ENCODE measurements around the gene CFAP251. TPM values are rescaled to one million over a fixed set of nuclear protein-coding genes. Genes with fewer than 3 reads are reported as not detected.
A peak's percentile ranks its signal among the peaks of the same experiment; 100 is the strongest.

CFAP251 gene
- total and polyA plus RNA-seq, 2 donors (not counting 1 experiment from before 2014, with no cell fraction given), result 2.7 to 7.9 TPM

GRCh38 chr12:122050706-122051105 is 132.3 kb downstream of the CFAP251 start:
- Histone ChIP-seq H3K4me2 (ENCODE audit: extremely low read depth, insufficient read depth, low read length) (no peak overlapping the region), H3K9me3 (ENCODE audit: control insufficient read depth, insufficient read depth, low read depth, low read length) (no peaks in the 10 kb centered on the region), H3K79me2 (ENCODE audit: control insufficient read depth, insufficient read depth, low read length) (no peaks in the 10 kb centered on the region), H3K27ac (ENCODE audit: insufficient read depth, low read length) (no peak overlapping the region), H3K4me3 (replicated peaks in 1 of 4; ENCODE audit: control extremely low read depth in 1 of 4, insufficient read depth in 1 of 4, low read depth in 3 of 4, low read length in 4 of 4) (no peak overlapping the region), H3K36me3 (ENCODE audit: control insufficient read depth, insufficient read depth, low read length) (no peaks in the 10 kb centered on the region), H3K27me3 (ENCODE audit: control insufficient read depth, insufficient read depth, low read length) (no peaks in the 10 kb centered on the region), H2AFZ (ENCODE audit: low read length) (no peak overlapping the region), H3K4me1 (ENCODE audit: control insufficient read depth, extremely low read depth, insufficient read depth, low read length) (no peaks in the 10 kb centered on the region), H3K9ac (ENCODE audit: insufficient read depth, low read length) (no peak overlapping the region), H4K20me1 (ENCODE audit: control insufficient read depth, extremely low read depth, insufficient read depth, low read length) (no peaks in the 10 kb centered on the region)
- TF ChIP-seq EZH2 (IDR thresholded peaks at IDR 0.05; ENCODE audit: low read length, missing control alignments) (no peak), CTCF (conservative IDR thresholded peaks at IDR 0.05 in 1 of 2, IDR thresholded peaks at IDR 0.05 in 1 of 2; ENCODE audit: low read depth in 1 of 2, low read length in 2 of 2) (no peak)
- DNase-seq (ENCODE audit: low read depth in 2 of 2), result no peak

- TF ChIP-seq CTCF (conservative IDR thresholded peaks at IDR 0.05 in 1 of 2, IDR thresholded peaks at IDR 0.05 in 1 of 2; ENCODE audit: low read depth in 1 of 2, low read length in 2 of 2) (no peak), EZH2 (IDR thresholded peaks at IDR 0.05; ENCODE audit: low read length, missing control alignments) (no peak)
- Histone ChIP-seq H3K27me3 (ENCODE audit: control insufficient read depth, insufficient read depth, low read length) (no peaks in the 10 kb centered on the region), H2AFZ (ENCODE audit: low read length) (no peak overlapping the region), H3K4me2 (ENCODE audit: extremely low read depth, insufficient read depth, low read length) (no peak overlapping the region), H4K20me1 (ENCODE audit: control insufficient read depth, extremely low read depth, insufficient read depth, low read length) (no peaks in the 10 kb centered on the region), H3K9ac (ENCODE audit: insufficient read depth, low read length) (no peak overlapping the region), H3K36me3 (ENCODE audit: control insufficient read depth, insufficient read depth, low read length) (no peaks in the 10 kb centered on the region), H3K4me3 (replicated peaks in 1 of 4; ENCODE audit: control extremely low read depth in 1 of 4, insufficient read depth in 1 of 4, low read depth in 3 of 4, low read length in 4 of 4) (no peak overlapping the region), H3K9me3 (ENCODE audit: control insufficient read depth, insufficient read depth, low read depth, low read length) (no peaks in the 10 kb centered on the region), H3K79me2 (ENCODE audit: control insufficient read depth, insufficient read depth, low read length) (no peaks in the 10 kb centered on the region), H3K27ac (ENCODE audit: insufficient read depth, low read length) (no peak overlapping the region), H3K4me1 (ENCODE audit: control insufficient read depth, extremely low read depth, insufficient read depth, low read length) (no peaks in the 10 kb centered on the region)
- DNase-seq (ENCODE audit: low read depth in 2 of 2), result peak in 1 of 2 donors; percentile 61
These were observed 133.0 kb downstream of the CFAP251 start for GRCh38 chr12:122051231-122051876.

- TF ChIP-seq CTCF (conservative IDR thresholded peaks at IDR 0.05 in 1 of 2, IDR thresholded peaks at IDR 0.05 in 1 of 2; ENCODE audit: low read depth in 1 of 2, low read length in 2 of 2) (no peak), EZH2 (IDR thresholded peaks at IDR 0.05; ENCODE audit: low read length, missing control alignments) (no peak)
- Histone ChIP-seq H4K20me1 (ENCODE audit: control insufficient read depth, extremely low read depth, insufficient read depth, low read length) (no peaks in the 10 kb centered on the region), H3K27ac (ENCODE audit: insufficient read depth, low read length) (no peak overlapping the region), H3K79me2 (ENCODE audit: control insufficient read depth, insufficient read depth, low read length) (no peaks in the 10 kb centered on the region), H3K27me3 (ENCODE audit: control insufficient read depth, insufficient read depth, low read length) (no peaks in the 10 kb centered on the region), H3K9me3 (ENCODE audit: control insufficient read depth, insufficient read depth, low read depth, low read length) (no peaks in the 10 kb centered on the region), H3K4me2 (ENCODE audit: extremely low read depth, insufficient read depth, low read length) (no peak overlapping the region), H3K4me1 (ENCODE audit: control insufficient read depth, extremely low read depth, insufficient read depth, low read length) (no peaks in the 10 kb centered on the region), H3K9ac (ENCODE audit: insufficient read depth, low read length) (no peak overlapping the region), H2AFZ (ENCODE audit: low read length) (no peak overlapping the region), H3K4me3 (replicated peaks in 1 of 4; ENCODE audit: control extremely low read depth in 1 of 4, insufficient read depth in 1 of 4, low read depth in 3 of 4, low read length in 4 of 4) (no peak overlapping the region), H3K36me3 (ENCODE audit: control insufficient read depth, insufficient read depth, low read length) (no peaks in the 10 kb centered on the region)
- peak; percentile 48 to 54 for DNase-seq (ENCODE audit: low read depth in 2 of 2)
These were observed 133.9 kb downstream of the CFAP251 start for GRCh38 chr12:122052285-122052684.

Other genes with a start within 250 kb of the CFAP251 start
- 0.77 and 0.83 TPM in 2 replicates for gene MORN3, start 248.9 kb upstream of the CFAP251 start, total RNA-seq
- gene MORN3, start 248.9 kb upstream of the CFAP251 start, polyA plus RNA-seq, result 0.23 and 0.61 TPM in 2 replicates
- gene TMEM120B, start 205.8 kb upstream of the CFAP251 start, total RNA-seq, result 6.2 and 8.6 TPM in 2 replicates
- 8.6 and 10.6 TPM in 2 replicates for gene TMEM120B, start 205.8 kb upstream of the CFAP251 start, polyA plus RNA-seq
- 5.6 and 6.8 TPM in 2 replicates for gene RHOF, start 124.9 kb upstream of the CFAP251 start, total RNA-seq
- gene RHOF, start 124.9 kb upstream of the CFAP251 start, polyA plus RNA-seq, result 2.3 and 4.8 TPM in 2 replicates
- 2.1 and 3.5 TPM in 2 replicates for gene SETD1B, start 114.6 kb upstream of the CFAP251 start, total RNA-seq
- 1.2 and 1.7 TPM in 2 replicates for gene SETD1B, start 114.6 kb upstream of the CFAP251 start, polyA plus RNA-seq
- 0.17 and 0.26 TPM in 2 replicates for gene HPD, start 59.7 kb upstream of the CFAP251 start, total RNA-seq
- gene HPD, start 59.7 kb upstream of the CFAP251 start, polyA plus RNA-seq, result 0.36 and 0.55 TPM in 2 replicates
- gene PSMD9, start 29.8 kb upstream of the CFAP251 start, total RNA-seq, result 38.8 and 73.5 TPM in 2 replicates
- 77.7 and 98.1 TPM in 2 replicates for gene PSMD9, start 29.8 kb upstream of the CFAP251 start, polyA plus RNA-seq
- 4.9 and 7.4 TPM in 2 replicates for gene BCL7A, start 103.3 kb downstream of the CFAP251 start, total RNA-seq
- 3.8 and 8.0 TPM in 2 replicates for gene BCL7A, start 103.3 kb downstream of the CFAP251 start, polyA plus RNA-seq
- gene MLXIP, start 160.2 kb downstream of the CFAP251 start, total RNA-seq, result 12.6 and 17.0 TPM in 2 replicates
- gene MLXIP, start 160.2 kb downstream of the CFAP251 start, polyA plus RNA-seq, result 6.6 and 10.1 TPM in 2 replicates